Upper lobe of right lung (tissue), 1 donor: ENCODE results near the gene L3MBTL2. TPM values are rescaled to one million over a fixed set of nuclear protein-coding genes. Genes with fewer than 3 reads are reported as not detected.

Experiments
- ATAC-seq: fragments of 200-7000 bp; cut with Tn5 transposase; one replicate; pipeline ENCODE4 v1.9.1; 2020; ENCODE audit warnings: mild to moderate bottlenecking, moderate library complexity
- DNase-seq: peaks from one replicate; pipeline ENCODE4 v3.0.0-alpha.2; 2020
- H3K27ac ChIP-seq: fragments of 200-600 bp; one replicate; pipeline ENCODE4 v1.8.0; 2022
- H3K27me3 ChIP-seq: fragments of 200-600 bp; one replicate; pipeline ENCODE4 v1.8.0; 2022; ENCODE audit warnings: mild to moderate bottlenecking
- H3K36me3 ChIP-seq: fragments of 200-600 bp; one replicate; pipeline ENCODE4 v1.8.0; 2022
- H3K4me1 ChIP-seq: fragments of 200-600 bp; one replicate; pipeline ENCODE4 v1.8.0; 2022
- H3K4me3 ChIP-seq: fragments of 200-600 bp; one replicate; pipeline ENCODE4 v1.8.0; 2022; ENCODE audit warnings: mild to moderate bottlenecking
- H3K9me3 ChIP-seq: fragments of 200-600 bp; one replicate; pipeline ENCODE4 v1.8.0; 2022
- CTCF ChIP-seq: fragments of 200-600 bp; IDR thresholded peaks from one replicate; pipeline ENCODE4 v1.8.0; 2022; ENCODE audit warnings: antibody characterized with exemption
- intact Hi-C: fragments of 100-400 bp; cut with DNase I; formaldehyde crosslinking; loops from one replicate; pipeline ENCODE4 v1.11.0; 2022
- total RNA-seq: library from RNA; stranded (reverse); fragmentation: NEBNext Ultra II Directional; extraction: Animal tissue kit (Norgen Biotek cat#: 25700); gene quantifications from one replicate; pipeline ENCODE4 v1.2.1, GENCODE V29; 2021
- donor health status: DM: no; HTN: yes; CAD: no; lungs with severe emphysema.

L3MBTL2 gene
- total RNA-seq, 1 donor from 2014 or later = 24.0 TPM

GRCh38 chr22:41198027-41198580 lies 7.0 kb upstream of the L3MBTL2 start:
- intact Hi-C loops = no loop called here
- DNase-seq = peak; percentile 73

GRCh38 chr22:41201141-41201540 lies 4.0 kb upstream of the L3MBTL2 start:
- Histone ChIP-seq H3K9me3 (no peaks in the 10 kb centered on the region), H3K36me3 (no peaks in the 10 kb centered on the region), H3K4me1 (peaks cover 21% of the 10 kb centered on the region), H3K27me3 (no peaks in the 10 kb centered on the region), H3K27ac (no peak overlapping the region), H3K4me3 (no peak overlapping the region)
- intact Hi-C loops = no loop called here
- ATAC-seq (no peak), DNase-seq (no peak)
- TF ChIP-seq CTCF = no peak

More at GRCh38 chr22:41198027-41198580, 7.0 kb upstream of the L3MBTL2 start:
- no peaks in the 10 kb centered on the region for H3K9me3 ChIP-seq
- H3K27me3 ChIP-seq = no peaks in the 10 kb centered on the region
- no peak for ATAC-seq
- peaks cover 16% of the 10 kb centered on the region for H3K4me1 ChIP-seq
- H3K27ac ChIP-seq = peak overlapping the region; percentile 19
- H3K4me3 ChIP-seq = peak overlapping the region; percentile 95
- no peaks in the 10 kb centered on the region for H3K36me3 ChIP-seq
- no peak for TF ChIP-seq CTCF

GRCh38 chr22:41203118-41203517 lies 2.0 kb upstream of the L3MBTL2 start:
- Histone ChIP-seq H3K4me3 (no peak overlapping the region), H3K4me1 (peaks cover 12% of the 10 kb centered on the region), H3K36me3 (no peaks in the 10 kb centered on the region), H3K9me3 (no peaks in the 10 kb centered on the region), H3K27ac (no peak overlapping the region), H3K27me3 (no peaks in the 10 kb centered on the region)
- DNase-seq (no peak), ATAC-seq (no peak)
- no peak for TF ChIP-seq CTCF
- intact Hi-C loops = no loop called here

GRCh38 chr22:41204066-41204465 lies 1.0 kb upstream of the L3MBTL2 start:
- intact Hi-C loops = no loop called here
- ATAC-seq = no peak
- H3K27ac ChIP-seq = no peak overlapping the region

GRCh38 chr22:41206719-41207118 lies 1.6 kb downstream of the L3MBTL2 start:
- H3K36me3 ChIP-seq = peaks cover 8% of the 10 kb centered on the region
- H3K4me3 ChIP-seq = no peak overlapping the region
- no peaks in the 10 kb centered on the region for H3K27me3 ChIP-seq
- ATAC-seq = no peak
- intact Hi-C loops = no loop called here
- TF ChIP-seq CTCF = no peak
- H3K9me3 ChIP-seq = no peaks in the 10 kb centered on the region
- DNase-seq = no peak
- no peak overlapping the region for H3K27ac ChIP-seq
- peaks cover 6% of the 10 kb centered on the region for H3K4me1 ChIP-seq

More at GRCh38 chr22:41204066-41204465, 1.0 kb upstream of the L3MBTL2 start:
- Histone ChIP-seq H3K36me3 (no peaks in the 10 kb centered on the region), H3K27me3 (no peaks in the 10 kb centered on the region), H3K9me3 (no peaks in the 10 kb centered on the region), H3K4me1 (peaks cover 6% of the 10 kb centered on the region), H3K4me3 (no peak overlapping the region)
- DNase-seq = no peak
- TF ChIP-seq CTCF = no peak

- intact Hi-C loops = no loop called here
- no peak overlapping the region for H3K4me3 ChIP-seq
- H3K4me1 ChIP-seq = peaks cover 20% of the 10 kb centered on the region
- no peaks in the 10 kb centered on the region for H3K9me3 ChIP-seq
- H3K36me3 ChIP-seq = peaks cover 35% of the 10 kb centered on the region
- DNase-seq = no peak
- no peak for ATAC-seq
- TF ChIP-seq CTCF = no peak
- no peaks in the 10 kb centered on the region for H3K27me3 ChIP-seq
- H3K27ac ChIP-seq = no peak overlapping the region
Measured at GRCh38 chr22:41215409-41215808, 10.3 kb downstream of the L3MBTL2 start.
